Measurements from ENCODE around the gene MAP4K2. TPM values are rescaled to one million over a fixed set of nuclear protein-coding genes. Genes with fewer than 3 reads are reported as not detected.

The MAP4K2 gene
- total and polyA plus RNA-seq, 2 of the 4 experiments (the other 2 are of a cell fraction), result 11.7 to 16.6 TPM

- Histone ChIP-seq H2BK120ac (ENCODE audit: low read depth, low read length) (no peak overlapping the region), H3K79me1 (ENCODE audit: low read depth in 1 of 2, low read length in 2 of 2) (peaks cover 39 to 73% of the 10 kb centered on the region in 2 experiments), H4K5ac (ENCODE audit: low read depth, low read length) (no peak overlapping the region), H3K18ac (ENCODE audit: low read depth, low read length) (no peak overlapping the region), H2BK5ac (ENCODE audit: low read depth, low read length, poor library complexity, severe bottlenecking) (no peak overlapping the region), H3K9me3 (ENCODE audit: control insufficient read depth, insufficient read depth, low read length) (no peaks in the 10 kb centered on the region), H3K23ac (ENCODE audit: low read depth, low read length) (no peak overlapping the region), H3K56ac (ENCODE audit: extremely low read depth, insufficient read depth, low read length) (no peak overlapping the region), H2AK5ac (ENCODE audit: low read depth, low read length) (no peak overlapping the region), H3K4me3 (ENCODE audit: insufficient read depth, low read depth, low read length) (no peak overlapping the region), H2AK9ac (replicated peaks; ENCODE audit: low read depth, low read length, poor library complexity) (no peak overlapping the region), H2BK15ac (ENCODE audit: low read depth, low read length) (no peak overlapping the region), H2AFZ (replicated peaks; ENCODE audit: low read length, poor library complexity) (no peak overlapping the region), H3K4me1 (ENCODE audit: control insufficient read depth, insufficient read depth, low read length) (peaks cover 2% of the 10 kb centered on the region), H3K14ac (replicated peaks; ENCODE audit: low read depth, low read length) (no peak overlapping the region), H3K36me3 (ENCODE audit: control insufficient read depth, insufficient read depth, low read length) (peaks cover 58% of the 10 kb centered on the region), H4K20me1 (ENCODE audit: insufficient read depth, low read length) (peaks cover 77% of the 10 kb centered on the region), H2BK20ac (ENCODE audit: low read depth, low read length) (no peak overlapping the region), H3K4me2 (ENCODE audit: low read depth, low read length) (no peak overlapping the region), H3K27ac (ENCODE audit: insufficient read depth, low read length) (no peak overlapping the region), H3K27me3 (ENCODE audit: control insufficient read depth, insufficient read depth, low read length) (no peaks in the 10 kb centered on the region), H3K9ac (ENCODE audit: low read depth, low read length) (no peak overlapping the region), H3K9me1 (ENCODE audit: insufficient read depth, low read length) (no peaks in the 10 kb centered on the region; the same call in 1 of the 2 replicates), H4K91ac (ENCODE audit: insufficient read depth, low read depth, low read length) (no peak overlapping the region), H4K8ac (ENCODE audit: low read depth in 2 of 2, low read length in 2 of 2) (no peak overlapping the region), H3K4ac (ENCODE audit: low read depth, low read length) (no peak overlapping the region)
- WGBS, 2 experiments (ENCODE audit: extremely low coverage in 2 of 2, insufficient read length in 1 of 2), result 100% methylated on average over 1 of the region's 5 CpGs; no CpG with 5 or more reads in 1 of the 2 experiments
- BruUV-seq (replicated peaks), result no TSS peak
- intact Hi-C loops (cut with micrococcal nuclease), result no loop called here
- ATAC-seq (ENCODE audit: low read depth) (no peak), DNase-seq (no peak)
- no peak for TF ChIP-seq CHD1 (IDR thresholded peaks at IDR 0.05; ENCODE audit: low read depth, low read length)
- TF ChIP-seq POLR2A (IDR thresholded peaks at IDR 0.05; ENCODE audit: low read depth, low read length), result no peak
- TF ChIP-seq MAZ (IDR thresholded peaks at IDR 0.05; ENCODE audit: borderline replicate concordance, low read depth, low read length), result no peak
- no peak for TF ChIP-seq RFX5 (IDR thresholded peaks at IDR 0.05; ENCODE audit: low read depth, low read length)
- TF ChIP-seq, protein P1, sequence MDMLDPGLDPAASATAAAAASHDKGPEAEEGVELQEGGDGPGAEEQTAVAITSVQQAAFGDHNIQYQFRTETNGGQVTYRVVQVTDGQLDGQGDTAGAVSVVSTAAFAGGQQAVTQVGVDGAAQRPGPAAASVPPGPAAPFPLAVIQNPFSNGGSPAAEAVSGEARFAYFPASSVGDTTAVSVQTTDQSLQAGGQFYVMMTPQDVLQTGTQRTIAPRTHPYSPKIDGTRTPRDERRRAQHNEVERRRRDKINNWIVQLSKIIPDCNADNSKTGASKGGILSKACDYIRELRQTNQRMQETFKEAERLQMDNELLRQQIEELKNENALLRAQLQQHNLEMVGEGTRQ (IDR thresholded peaks at IDR 0.05; ENCODE audit: low read depth, low read length), result no peak
- no peak for TF ChIP-seq NFE2L2 (IDR thresholded peaks at IDR 0.05; ENCODE audit: low read depth, low read length)
- no peak for TF ChIP-seq MXI1 (IDR thresholded peaks at IDR 0.05; ENCODE audit: borderline replicate concordance, low read depth, low read length)
- TF ChIP-seq ELK1 (IDR thresholded peaks at IDR 0.05; ENCODE audit: borderline replicate concordance, low read depth, low read length), result no peak
- no peak for TF ChIP-seq RAD21 (IDR thresholded peaks at IDR 0.05; ENCODE audit: low read length)
- TF ChIP-seq BHLHE40 (IDR thresholded peaks at IDR 0.05; ENCODE audit: low read depth, low read length), result no peak
- TF ChIP-seq MAFK (IDR thresholded peaks at IDR 0.05; ENCODE audit: low read depth, low read length), result no peak
- no peak for TF ChIP-seq FOS (IDR thresholded peaks at IDR 0.05; ENCODE audit: low read depth, low read length)
- no peak for TF ChIP-seq CTCF (conservative IDR thresholded peaks at IDR 0.05; ENCODE audit: low read depth, low read length)
- no peak for TF ChIP-seq CEBPB (IDR thresholded peaks at IDR 0.05; ENCODE audit: low read depth, low read length)
- no peak for TF ChIP-seq SMC3 (IDR thresholded peaks at IDR 0.05; ENCODE audit: low read depth, low read length)
- no peak for TF ChIP-seq RCOR1 (IDR thresholded peaks at IDR 0.05; ENCODE audit: insufficient replicate concordance, low read length)
- ChIA-PET CTCF (no interaction called here), POLR2A (ENCODE audit: unreplicated experiment) (no interaction called here)
- dilution Hi-C loops (cut with HindIII; ENCODE audit: low sequenced_read_pairs, unreplicated experiment), result no loop called here
- in situ Hi-C loops (cut with MboI; ENCODE audit: low sequenced_read_pairs), result no loop called here
These were observed 28.9 kb downstream of the MAP4K2 start for GRCh38 chr11:64774144-64774543.

Measured in IMR-90 (cell line).